ENCODE results near the gene RALB. TPM values are rescaled to one million over a fixed set of nuclear protein-coding genes. Genes with fewer than 3 reads are reported as not detected.

The RALB gene
- total and polyA plus RNA-seq, 7 experiments from 2014 or later, result 8.7 to 119 (median 25.9) TPM

DNA sequence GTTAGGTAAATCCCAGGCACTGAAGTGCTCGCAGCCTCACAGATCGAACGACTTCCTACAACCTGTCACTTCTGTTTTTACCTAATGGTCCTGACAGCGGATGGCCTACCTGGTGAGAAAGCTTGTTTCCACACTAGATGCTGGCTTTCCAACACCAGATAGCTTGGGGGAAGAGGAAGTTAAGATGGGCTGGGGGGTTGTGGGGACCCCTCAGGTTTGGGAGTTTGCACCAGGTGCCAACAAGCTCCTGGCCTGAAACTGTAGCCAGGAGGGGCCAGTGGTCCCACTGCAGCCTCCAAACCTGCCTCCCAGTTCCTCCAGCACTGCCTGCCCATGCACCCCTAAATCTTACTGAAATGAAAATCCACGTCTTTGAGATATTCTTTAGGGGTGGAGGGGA lies 33.4 kb upstream of the RALB start:
- Histone ChIP-seq H3K4me3 (ENCODE audit: low read length) (no peak overlapping the region), H3K9me3 (ENCODE audit: control insufficient read depth in 2 of 3, low read length in 3 of 3) (peaks cover 0 to 24% (median 0%) of the 10 kb centered on the region in 3 experiments), H3K27me3 (ENCODE audit: control insufficient read depth in 2 of 2, insufficient read depth in 2 of 2, low read length in 2 of 2) (no peaks in the 10 kb centered on the region), H3K36me3 (ENCODE audit: control insufficient read depth in 2 of 3, insufficient read depth in 3 of 3, low read length in 3 of 3) (no peaks in the 10 kb centered on the region), H3K27ac (ENCODE audit: low read depth, low read length) (no peak overlapping the region), H3K4me1 (ENCODE audit: control insufficient read depth in 2 of 2, insufficient read depth in 2 of 2, low read length in 2 of 2) (peaks cover 17 to 20% of the 10 kb centered on the region in 2 donors)
- ATAC-seq, result no peak
- DNase-seq, result no peak
- ChIA-PET POLR2A (interaction anchor here (1.2 to 2.8 kb wide), 3 partner anchors 13 to 37 kb away, joined by 3 to 16 read pairs (median 4); no protein-coding TSS in a partner anchor), CTCF (interaction anchor here (1.6 kb wide), 1 partner anchor 44 kb away, joined by 7 read pairs; no protein-coding TSS in a partner anchor)
- peaks cover 28 to 42% (median 33%) of the 10 kb centered on the region in 7 donors for H3K4me1 Mint-ChIP-seq
- H3K27me3 Mint-ChIP-seq, result no peaks in the 10 kb centered on the region
- no peak overlapping the region for H3K27ac Mint-ChIP-seq
- H3K4me3 Mint-ChIP-seq, result no peak overlapping the region
- intact Hi-C loops (cut with micrococcal nuclease), result no loop called here
- peaks cover 0 to 47% (median 22%) of the 10 kb centered on the region in 11 donors for H3K9me3 Mint-ChIP-seq
- H3K36me3 Mint-ChIP-seq, result peaks cover 7 to 60% (median 54%) of the 10 kb centered on the region in 5 donors

DNA sequence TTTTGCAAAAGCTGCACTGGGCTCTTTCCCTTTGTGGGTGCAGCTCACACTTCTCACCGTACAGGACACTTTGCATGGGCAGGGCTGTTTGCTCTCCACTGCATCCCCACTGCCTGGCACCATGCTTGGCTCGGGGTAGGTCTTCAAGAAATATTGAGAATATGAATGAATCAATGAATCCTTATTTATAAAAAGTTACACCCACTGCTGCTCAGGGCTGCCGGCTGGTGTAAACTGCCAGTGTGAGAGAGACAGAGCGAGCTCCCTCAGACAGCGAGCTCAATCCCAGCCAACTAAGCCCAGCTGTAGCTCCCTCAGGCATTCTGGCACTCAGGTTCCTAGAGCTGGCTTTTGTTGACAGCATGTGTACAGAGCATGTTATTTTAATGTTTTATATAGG lies 32.9 kb upstream of the RALB start:
- Histone ChIP-seq H3K27ac (ENCODE audit: low read depth, low read length) (no peak overlapping the region), H3K36me3 (ENCODE audit: control insufficient read depth in 2 of 3, insufficient read depth in 3 of 3, low read length in 3 of 3) (no peaks in the 10 kb centered on the region), H3K9me3 (ENCODE audit: control insufficient read depth in 2 of 3, low read length in 3 of 3) (peaks cover 0 to 24% (median 0%) of the 10 kb centered on the region in 3 experiments), H3K27me3 (ENCODE audit: control insufficient read depth in 2 of 2, insufficient read depth in 2 of 2, low read length in 2 of 2) (no peaks in the 10 kb centered on the region), H3K4me3 (ENCODE audit: low read length) (no peak overlapping the region), H3K4me1 (ENCODE audit: control insufficient read depth in 2 of 2, insufficient read depth in 2 of 2, low read length in 2 of 2) (peaks cover 17 to 23% of the 10 kb centered on the region in 2 donors)
- DNase-seq (no peak), ATAC-seq (no peak)
- ChIA-PET POLR2A (interaction anchor here (1.2 to 2.8 kb wide), 3 partner anchors 12 to 36 kb away, joined by 3 to 16 read pairs (median 4); no protein-coding TSS in a partner anchor), CTCF (interaction anchor here (1.6 kb wide), 1 partner anchor 45 kb away, joined by 7 read pairs; no protein-coding TSS in a partner anchor)
- Mint-ChIP-seq H3K36me3 (peaks cover 7 to 60% (median 54%) of the 10 kb centered on the region in 5 donors), H3K9me3 (peaks cover 0 to 47% (median 22%) of the 10 kb centered on the region in 11 donors), H3K27me3 (no peaks in the 10 kb centered on the region), H3K4me3 (no peak overlapping the region), H3K27ac (no peak overlapping the region), H3K4me1 (peaks cover 32 to 47% (median 38%) of the 10 kb centered on the region in 7 donors)
- intact Hi-C loops (cut with micrococcal nuclease), result no loop called here

DNA sequence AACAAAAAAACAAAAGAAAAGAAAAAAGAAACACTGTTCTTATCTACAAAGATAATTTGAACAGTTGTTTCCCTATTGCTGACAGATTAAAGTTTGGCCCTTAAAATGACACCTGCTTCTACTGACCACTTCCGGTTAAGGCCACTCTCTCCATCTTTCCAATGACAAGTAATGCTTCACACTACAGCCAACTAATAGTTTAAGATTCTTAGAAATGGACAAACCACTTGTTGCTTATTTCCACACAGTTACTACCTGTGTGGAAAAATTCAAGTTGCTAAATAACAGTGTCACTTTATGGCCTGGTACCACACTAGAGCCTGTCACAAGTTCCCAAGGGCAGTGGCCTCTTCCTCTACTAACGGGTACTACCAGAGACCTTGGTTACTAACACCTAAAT lies 31.9 kb upstream of the RALB start:
- Histone ChIP-seq H3K36me3 (ENCODE audit: control insufficient read depth in 2 of 3, insufficient read depth in 3 of 3, low read length in 3 of 3) (no peaks in the 10 kb centered on the region), H3K4me1 (ENCODE audit: control insufficient read depth in 2 of 2, insufficient read depth in 2 of 2, low read length in 2 of 2) (peaks cover 17 to 23% of the 10 kb centered on the region in 2 donors), H3K27me3 (ENCODE audit: control insufficient read depth in 2 of 2, insufficient read depth in 2 of 2, low read length in 2 of 2) (no peaks in the 10 kb centered on the region), H3K27ac (ENCODE audit: low read depth, low read length) (no peak overlapping the region), H3K9me3 (ENCODE audit: control insufficient read depth in 2 of 3, low read length in 3 of 3) (peaks cover 0 to 22% (median 0%) of the 10 kb centered on the region in 3 experiments), H3K4me3 (ENCODE audit: low read length) (no peak overlapping the region)
- Mint-ChIP-seq H3K4me1 (peaks cover 34 to 53% (median 39%) of the 10 kb centered on the region in 7 donors), H3K27ac (peak overlapping the region in 4 of 9 donors; percentile 0 to 86 (median 56)), H3K27me3 (no peaks in the 10 kb centered on the region), H3K9me3 (peaks cover 0 to 47% (median 22%) of the 10 kb centered on the region in 11 donors), H3K4me3 (peak overlapping the region in 8 of 10 donors; percentile 9 to 88 (median 69)), H3K36me3 (peaks cover 7 to 60% (median 54%) of the 10 kb centered on the region in 5 donors)
- CTCF ChIA-PET, result no interaction called here
- POLR2A ChIA-PET, result interaction anchor here (3.6 kb wide), 1 partner anchor 11 kb away, joined by 28 read pairs; no protein-coding TSS in a partner anchor
- DNase-seq (no peak), ATAC-seq (no peak)
- intact Hi-C loops (cut with micrococcal nuclease), result no loop called here

DNA sequence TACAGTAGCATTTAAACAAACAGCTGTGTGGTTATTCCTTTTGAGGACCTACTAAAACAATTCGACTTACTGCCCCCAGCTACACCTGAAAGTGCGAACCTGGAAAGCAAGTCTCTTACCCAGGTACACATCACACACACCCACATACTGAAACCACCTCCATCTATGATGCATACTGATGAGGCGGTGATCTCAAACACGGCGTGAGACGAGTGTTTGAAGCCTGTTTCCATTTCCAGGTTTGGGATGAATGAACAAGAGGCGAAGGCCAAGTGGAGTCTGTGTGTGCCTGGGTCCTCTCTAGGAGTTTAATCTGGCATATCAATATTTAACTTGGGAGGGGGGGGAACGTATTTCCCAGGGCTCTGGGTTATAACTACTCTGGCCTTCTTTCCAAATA lies 31.0 kb upstream of the RALB start:
- Histone ChIP-seq H3K4me1 (ENCODE audit: control insufficient read depth in 2 of 2, insufficient read depth in 2 of 2, low read length in 2 of 2) (peaks cover 17 to 23% of the 10 kb centered on the region in 2 donors), H3K27ac (ENCODE audit: low read depth, low read length) (no peak overlapping the region), H3K9me3 (ENCODE audit: control insufficient read depth in 2 of 3, low read length in 3 of 3) (peaks cover 0 to 16% (median 0%) of the 10 kb centered on the region in 3 experiments), H3K36me3 (ENCODE audit: control insufficient read depth in 2 of 3, insufficient read depth in 3 of 3, low read length in 3 of 3) (no peaks in the 10 kb centered on the region), H3K27me3 (ENCODE audit: control insufficient read depth in 2 of 2, insufficient read depth in 2 of 2, low read length in 2 of 2) (no peaks in the 10 kb centered on the region), H3K4me3 (ENCODE audit: low read length) (no peak overlapping the region)
- POLR2A ChIA-PET, result interaction anchor here (1.2 to 3.6 kb wide), 6 partner anchors 10 to 49 kb away, joined by 3 to 28 read pairs (median 4); no protein-coding TSS in a partner anchor
- Mint-ChIP-seq H3K9me3 (peaks cover 0 to 43% (median 22%) of the 10 kb centered on the region in 11 donors), H3K36me3 (peaks cover 7 to 56% (median 51%) of the 10 kb centered on the region in 5 donors), H3K4me1 (peaks cover 34 to 58% (median 45%) of the 10 kb centered on the region in 7 donors), H3K27ac (peak overlapping the region in 8 of 9 donors; percentile 56 to 91 (median 88)), H3K27me3 (no peaks in the 10 kb centered on the region), H3K4me3 (peak overlapping the region; percentile 62 to 91 (median 83))
- DNase-seq, result no peak
- intact Hi-C loops (cut with micrococcal nuclease), result loop anchor here (2.0 kb wide), 5 partner anchors 65 to 855 kb away; partner anchors contain the start of genes C2orf76 (in 1 of the 2), DBI (in 1 of the 2), EPB41L5 (in 1 of the 2) and PTPN4 (in 1 of the 2)
- no peak for ATAC-seq
- CTCF ChIA-PET, result interaction anchor here (1.1 kb wide), 2 partner anchors 11 to 92 kb away, joined by 3 to 4 read pairs; no protein-coding TSS in a partner anchor

DNA sequence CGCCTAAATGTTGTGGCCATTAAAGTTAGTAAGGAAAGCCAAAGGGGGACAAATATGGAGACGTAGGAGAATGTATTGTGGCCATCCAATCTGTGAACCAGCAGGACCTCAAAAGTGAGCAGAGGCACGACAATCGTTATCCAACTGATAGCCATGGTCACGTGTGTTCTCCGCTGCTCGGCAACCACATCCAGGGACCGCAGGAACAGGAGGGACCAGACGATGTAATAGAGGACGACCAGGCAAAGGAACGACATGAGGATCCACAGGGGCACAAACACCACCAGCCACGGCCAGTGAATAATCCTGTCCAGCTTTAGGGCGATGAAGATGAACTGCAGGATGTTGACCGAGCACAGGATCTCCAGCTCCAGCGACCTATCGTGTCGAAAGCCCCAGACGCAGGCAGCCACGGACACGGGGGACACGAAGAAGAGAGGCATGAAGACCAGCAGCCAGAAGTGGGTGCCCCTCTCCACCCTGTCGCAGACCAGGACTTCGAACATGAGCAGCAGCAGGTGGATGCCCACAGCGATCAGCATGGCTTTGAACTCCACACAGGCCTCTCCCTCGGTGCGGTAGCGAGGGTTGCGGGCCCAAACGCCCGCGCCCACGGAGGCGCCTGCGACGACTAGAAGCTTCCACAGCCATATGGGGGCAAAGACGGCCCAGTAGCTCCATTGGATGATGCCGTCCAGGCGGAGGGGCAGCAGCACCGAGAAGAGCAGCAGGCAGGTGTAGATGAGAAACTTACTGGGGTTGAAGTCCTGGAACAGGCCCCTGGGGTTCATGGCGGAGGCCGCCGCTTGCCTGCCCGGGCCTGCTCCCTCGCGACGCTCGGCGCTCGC lies 30.2 kb upstream of the RALB start:
- Mint-ChIP-seq H3K27ac (peak overlapping the region; percentile 62 to 91 (median 89)), H3K4me3 (peak overlapping the region; percentile 73 to 91 (median 84)), H3K27me3 (no peaks in the 10 kb centered on the region), H3K9me3 (peaks cover 0 to 43% (median 20%) of the 10 kb centered on the region in 11 donors), H3K4me1 (peaks cover 34 to 66% (median 48%) of the 10 kb centered on the region in 7 donors), H3K36me3 (peaks cover 7 to 52% (median 45%) of the 10 kb centered on the region in 5 donors)
- POLR2A ChIA-PET, result interaction anchor here (1.0 to 3.6 kb wide), 11 partner anchors 9 to 464 kb away, joined by 3 to 28 read pairs (median 5); partner anchors contain the start of gene RALB
- intact Hi-C loops (cut with micrococcal nuclease), result loop anchor here (1.0 to 2.0 kb wide), 12 partner anchors 10 to 856 kb away; partner anchors contain the start of genes C2orf76 (in 2 of the 2), DBI (in 2 of the 2), PTPN4 (in 2 of the 2) and RALB (in 2 of the 2)
- no peak for ATAC-seq
- Histone ChIP-seq H3K4me3 (ENCODE audit: low read length) (peak overlapping the region; percentile 74), H3K9me3 (ENCODE audit: control insufficient read depth in 2 of 3, low read length in 3 of 3) (peaks cover 0 to 16% (median 0%) of the 10 kb centered on the region in 3 experiments), H3K36me3 (ENCODE audit: control insufficient read depth in 2 of 3, insufficient read depth in 3 of 3, low read length in 3 of 3) (no peaks in the 10 kb centered on the region), H3K27ac (ENCODE audit: low read depth, low read length) (peak overlapping the region; percentile 94), H3K27me3 (ENCODE audit: control insufficient read depth in 2 of 2, insufficient read depth in 2 of 2, low read length in 2 of 2) (no peaks in the 10 kb centered on the region), H3K4me1 (ENCODE audit: control insufficient read depth in 2 of 2, insufficient read depth in 2 of 2, low read length in 2 of 2) (peaks cover 17 to 23% of the 10 kb centered on the region in 2 donors)
- CTCF ChIA-PET, result interaction anchor here (1.1 kb wide), 2 partner anchors 12 to 91 kb away, joined by 3 to 4 read pairs; no protein-coding TSS in a partner anchor
- peak in 2 of 9 donors; percentile 15 to 20 for DNase-seq

Measured in naive thymus-derived CD4-positive, alpha-beta T cell (primary cell).